HCT116 (cell line): ENCODE measurements around the gene TNFRSF17. TPM values are rescaled to one million over a fixed set of nuclear protein-coding genes. Genes with fewer than 3 reads are reported as not detected.

Experiments
- ATAC-seq: fragments of 200-7000 bp; cut with Tn5 transposase; 2 replicates; pipeline ENCODE4 v1.9.1; 2020; ENCODE audit warnings: mild to moderate bottlenecking, moderate library complexity
- BruUV-seq: library from RNA; stranded (reverse); fragments of 400-500 nt; replicated peaks from 2 replicates; lab custom pipeline; 2021; lab: Mats Ljungman, UMichigan
- CTCF ChIA-PET: fragments of 300-600 bp; sonication (Branson Sonifier 250); formaldehyde crosslinking; loops from one replicate; lab custom pipeline; 2021; ENCODE audit warnings: antibody characterized with exemption; lab: Charles Lee
- POLR2A ChIA-PET: fragments of 300-600, 350-600 bp; sonication (Branson Sonifier 250); formaldehyde crosslinking; loops from one replicate; lab custom pipeline; 2021; ENCODE audit warnings: antibody characterized with exemption; lab: Charles Lee
- RAD21 ChIA-PET, 2 experiments: fragments of 300-600 bp; sonication (Branson Sonifier 250); formaldehyde crosslinking; loops; one replicate each; lab custom pipeline; 2023; ENCODE audit warnings: low total read pairs in 2 of 2; ENCODE audit not compliant: uncharacterized antibody in 2 of 2, unreplicated experiment in 2 of 2, low non-redundant PET in 1 of 2; lab: Charles Lee
- DNase-seq: peaks from one replicate; pipeline ENCODE4 v3.0.0-alpha.2; 2010; ENCODE audit warnings: low read depth, low spot score
- H2AFZ ChIP-seq: fragments of 200-600 bp; shearing (Covaris generic), sonication (generic); 2 replicates; pipeline ENCODE4 v1.6.1; 2017; ENCODE audit warnings: low read depth, mixed run types, mixed read lengths, antibody characterized with exemption, low read length; ENCODE audit not compliant: poor library complexity, severe bottlenecking
- H3K27ac ChIP-seq: 2 replicates; pipeline ENCODE4 v1.5.1; 2012; ENCODE audit warnings: low read depth, low read length
- H3K27me3 ChIP-seq: fragments of 200-600 bp; sonication (generic); 2 replicates; pipeline ENCODE4 v1.6.1; 2016; ENCODE audit warnings: mixed run types, low read length, mixed read lengths; ENCODE audit not compliant: insufficient read depth
- H3K36me3 ChIP-seq, 2 experiments: fragments of 200-500 bp in 1 of 2; fragments of 200-600 bp in 1 of 2; sonication (Bioruptor generic) in 1 of 2; sonication (generic) in 1 of 2; 2 replicates each; pipeline versions ENCODE4 v1.5.1 to v1.6.1; 2014 to 2016; ENCODE audit warnings: low read length in 2 of 2, inconsistent platforms in 1 of 2, mixed read lengths in 1 of 2, mixed run types in 1 of 2; ENCODE audit not compliant: insufficient read depth in 2 of 2, control insufficient read depth in 1 of 2
- H3K4me1 ChIP-seq, 2 experiments: fragments of 200-600 bp in 1 of 2; sonication (generic) in 1 of 2; 2 replicates each; pipeline versions ENCODE4 v1.5.1 to v1.6.1; 2012 to 2017; ENCODE audit warnings: low read length in 2 of 2, inconsistent platforms in 1 of 2, mild to moderate bottlenecking in 1 of 2, mixed read lengths in 1 of 2, mixed run types in 1 of 2, moderate library complexity in 1 of 2; ENCODE audit not compliant: insufficient read depth in 2 of 2, control insufficient read depth in 1 of 2
- H3K4me2 ChIP-seq: fragments of 200-600 bp; sonication (generic); 2 replicates; pipeline ENCODE4 v1.6.1; 2017; ENCODE audit warnings: mixed run types, low read length, mixed read lengths
- H3K4me3 ChIP-seq, 2 experiments: fragments of 200-600 bp in 1 of 2; sonication (generic) in 1 of 2; replicated peaks in 1 of 2; 2 replicates each; pipeline ENCODE4 v1.5.1; 2011 to 2016; ENCODE audit warnings: low read length in 2 of 2, control low read depth in 1 of 2, low read depth in 1 of 2, mild to moderate bottlenecking in 1 of 2, mixed read lengths in 1 of 2, mixed run types in 1 of 2
- H3K79me2 ChIP-seq: fragments of 200-600 bp; sonication (generic); 2 replicates; pipeline ENCODE4 v1.6.1; 2017; ENCODE audit warnings: mild to moderate bottlenecking, mixed run types, low read length, moderate library complexity, mixed read lengths; ENCODE audit not compliant: insufficient read depth
- H3K9ac ChIP-seq: fragments of 200-600 bp; sonication (generic); 2 replicates; pipeline ENCODE4 v1.6.1; 2016; ENCODE audit warnings: low read length, mixed read lengths
- H3K9me2 ChIP-seq: fragments of 200-600 bp; sonication (generic), shearing (Covaris generic); 2 replicates; pipeline ENCODE4 v1.6.1; 2017; ENCODE audit warnings: mixed run types, mild to moderate bottlenecking, moderate library complexity; ENCODE audit not compliant: insufficient read depth
- H3K9me3 ChIP-seq, 2 experiments: fragments of 200-500 bp in 1 of 2; fragments of 200-600 bp in 1 of 2; sonication (Bioruptor generic) in 1 of 2; sonication (generic) in 1 of 2; 2 replicates each; pipeline ENCODE4 v1.6.1; 2014 to 2017; ENCODE audit warnings: low read length in 2 of 2, mixed read lengths in 2 of 2, inconsistent platforms in 1 of 2, low read depth in 1 of 2, mild to moderate bottlenecking in 1 of 2, mixed run types in 1 of 2, moderate library complexity in 1 of 2; ENCODE audit not compliant: control insufficient read depth in 1 of 2, insufficient read depth in 1 of 2
- H4K20me1 ChIP-seq: fragments of 200-600 bp; sonication (generic), shearing (Covaris generic); 2 replicates; pipeline ENCODE4 v1.6.1; 2017; ENCODE audit warnings: mixed run types, mild to moderate bottlenecking, moderate library complexity; ENCODE audit not compliant: insufficient read depth
- ATF3 ChIP-seq: IDR thresholded peaks from 2 replicates; pipeline ENCODE4 v1.6.1; 2012
- CEBPB ChIP-seq: IDR thresholded peaks from 2 replicates; pipeline ENCODE4 v1.6.1; 2012; ENCODE audit warnings: low read depth
- ELF1 ChIP-seq: IDR thresholded peaks from 2 replicates; pipeline ENCODE4 v1.6.1; 2012; ENCODE audit warnings: low read depth, borderline replicate concordance
- FOSL1 ChIP-seq: IDR thresholded peaks from 2 replicates; pipeline ENCODE4 v1.6.1; 2012; ENCODE audit warnings: low read depth
- JUND ChIP-seq: IDR thresholded peaks from 2 replicates; pipeline ENCODE4 v1.6.1; 2012
- MAX ChIP-seq: IDR thresholded peaks from 2 replicates; pipeline ENCODE4 v1.6.1; 2012
- POLR2A ChIP-seq: IDR thresholded peaks from 2 replicates; pipeline ENCODE4 v1.7.0; 2011; ENCODE audit warnings: borderline replicate concordance; ENCODE audit not compliant: insufficient read depth, insufficient read length; ENCODE audit errors: extremely low read depth
- REST ChIP-seq: IDR thresholded peaks from 2 replicates; pipeline ENCODE4 v1.6.1; 2012; ENCODE audit warnings: low read depth
- SIN3A ChIP-seq: IDR thresholded peaks from 2 replicates; pipeline ENCODE4 v1.6.1; 2012; ENCODE audit warnings: low read depth
- ZBTB33 ChIP-seq: IDR thresholded peaks from 2 replicates; pipeline ENCODE4 v1.6.1; 2011; ENCODE audit warnings: mild to moderate bottlenecking, low read length, moderate library complexity; ENCODE audit not compliant: insufficient replicate concordance; ENCODE audit errors: extremely low read depth
- intact Hi-C: fragments of 100-400 bp; cut with micrococcal nuclease; formaldehyde crosslinking; loops from 2 replicates; pipeline ENCODE4 v1.10.0; 2022
- total RNA-seq: library from RNA; stranded (reverse); gene quantifications from one replicate; pipeline ENCODE4 v1.2.1, GENCODE V29; 2021; ENCODE audit not compliant: unreplicated experiment

The TNFRSF17 gene
- total RNA-seq, 1 experiment from 2014 or later = not detected

- TF ChIP-seq FOSL1 (no peak), CEBPB (no peak), JUND (no peak), MAX (no peak), ZBTB33 (no peak), REST (no peak), ELF1 (no peak), SIN3A (no peak), POLR2A (no peak), ATF3 (no peak)
- H3K27me3 ChIP-seq = no peaks in the 10 kb centered on the region
- ChIA-PET CTCF (no interaction called here), POLR2A (no interaction called here), RAD21 (no interaction called here)
- DNase-seq (no peak), ATAC-seq (no peak)
- no peak overlapping the region for H3K27ac ChIP-seq
- H3K9me3 ChIP-seq = no peaks in the 10 kb centered on the region
- H3K36me3 ChIP-seq = no peaks in the 10 kb centered on the region
- H3K4me1 ChIP-seq = no peaks in the 10 kb centered on the region
- no peak overlapping the region for H2AFZ ChIP-seq
- H3K9me2 ChIP-seq = no peaks in the 10 kb centered on the region
- no TSS peak for BruUV-seq
- H4K20me1 ChIP-seq = no peaks in the 10 kb centered on the region
- intact Hi-C loops = no loop called here
- no peaks in the 10 kb centered on the region for H3K79me2 ChIP-seq
- H3K4me3 ChIP-seq = no peak overlapping the region
- no peak overlapping the region for H3K9ac ChIP-seq
- no peak overlapping the region for H3K4me2 ChIP-seq
Measured at GRCh38 chr16:11985250-11985649, 20.2 kb downstream of the TNFRSF17 start.
